Neural cell (in vitro differentiated cells): Measurements from ENCODE around the gene MAP1LC3A. TPM values are rescaled to one million over a fixed set of nuclear protein-coding genes. Genes with fewer than 3 reads are reported as not detected.

Experiments
- H2AFZ ChIP-seq: fragments of 200-600, 300-800 bp; sonication (generic), shearing (Covaris generic); 2 replicates; pipeline ENCODE4 v1.6.0; 2014; ENCODE audit warnings: low read depth, mild to moderate bottlenecking, antibody characterized with exemption, low read length, moderate library complexity
- H3F3A ChIP-seq: fragments of 200-600 bp; shearing (Covaris generic); 2 replicates; pipeline ENCODE4 v1.6.1; 2016; ENCODE audit warnings: mild to moderate bottlenecking, moderate library complexity, mixed read lengths, antibody characterized with exemption, low read length; ENCODE audit not compliant: insufficient read depth, poor library complexity, severe bottlenecking
- H3K27ac ChIP-seq: fragments of 200-600, 300-800 bp; sonication (generic), shearing (Covaris generic); 2 replicates; pipeline ENCODE4 v1.5.1; 2014; ENCODE audit warnings: mild to moderate bottlenecking, low read length, moderate library complexity
- H3K27me3 ChIP-seq: fragments of 300-800, 200-600 bp; sonication (generic), shearing (Covaris generic); 2 replicates; pipeline ENCODE4 v1.6.0; 2014; ENCODE audit warnings: mild to moderate bottlenecking, low read depth, low read length, moderate library complexity; ENCODE audit not compliant: insufficient read depth
- H3K36me3 ChIP-seq: fragments of 300-800, 200-600 bp; sonication (generic), shearing (Covaris generic); 2 replicates; pipeline ENCODE4 v1.5.1; 2014; ENCODE audit warnings: mild to moderate bottlenecking, antibody characterized with exemption, low read length, moderate library complexity; ENCODE audit not compliant: insufficient read depth
- H3K4me2 ChIP-seq: fragments of 300-800, 200-600 bp; sonication (generic), shearing (Covaris generic); 2 replicates; pipeline ENCODE4 v1.6.0; 2014; ENCODE audit warnings: mild to moderate bottlenecking, low read length
- H3K4me3 ChIP-seq: fragments of 300-800, 200-600 bp; sonication (generic), shearing (Covaris generic); 2 replicates; pipeline ENCODE4 v1.5.1; 2014; ENCODE audit warnings: mild to moderate bottlenecking, low read length, moderate library complexity
- H3K79me2 ChIP-seq: fragments of 200-600 bp; shearing (Covaris generic); replicated peaks from 2 replicates; pipeline ENCODE4 v1.6.0; 2014; ENCODE audit warnings: mild to moderate bottlenecking, low read length, moderate library complexity; ENCODE audit not compliant: insufficient read depth
- H3K9ac ChIP-seq: fragments of 300-800, 200-600 bp; sonication (generic), shearing (Covaris generic); 2 replicates; pipeline ENCODE4 v1.6.1; 2016; ENCODE audit warnings: mild to moderate bottlenecking, low read length, mixed read lengths
- H3K9me2 ChIP-seq: fragments of 200-600 bp; shearing (Covaris generic); 2 replicates; pipeline ENCODE4 v1.6.1; 2016; ENCODE audit warnings: mild to moderate bottlenecking, low read length, mixed read lengths; ENCODE audit not compliant: insufficient read depth
- H3K9me3 ChIP-seq: fragments of 200-600, 300-800 bp; sonication (generic), shearing (Covaris generic); 2 replicates; pipeline ENCODE4 v1.6.1; 2016; ENCODE audit warnings: mild to moderate bottlenecking, mixed run types, low read length, moderate library complexity, mixed read lengths
- H4K20me1 ChIP-seq: fragments of 200-600 bp; shearing (Covaris generic); 2 replicates; pipeline ENCODE4 v1.6.1; 2016; ENCODE audit warnings: mild to moderate bottlenecking, mixed run types; ENCODE audit not compliant: insufficient read depth
- EP300 ChIP-seq: fragments of 450-650 bp; conservative IDR thresholded peaks from 2 replicates; pipeline ENCODE4 v1.6.1; 2014; ENCODE audit warnings: antibody characterized with exemption, mild to moderate bottlenecking, moderate library complexity; ENCODE audit not compliant: poor library complexity, severe bottlenecking
- EZH2 ChIP-seq: fragments of 200-600, 300-800 bp; shearing (Covaris generic), sonication (generic); IDR thresholded peaks from 2 replicates; pipeline ENCODE4 v1.6.1; 2014; ENCODE audit warnings: antibody characterized with exemption, low read length, borderline replicate concordance, mild to moderate bottlenecking; ENCODE audit not compliant: insufficient read depth, poor library complexity, severe bottlenecking
- MXI1 ChIP-seq: fragments of 450-650 bp; conservative IDR thresholded peaks from 2 replicates; pipeline ENCODE4 v1.6.1; 2014; ENCODE audit warnings: antibody characterized with exemption, mild to moderate bottlenecking; ENCODE audit not compliant: poor library complexity, severe bottlenecking
- POLR2AphosphoS5 ChIP-seq: IDR thresholded peaks from 2 replicates; pipeline ENCODE4 v1.6.1; 2012
- RAD21 ChIP-seq: fragments of 450-650 bp; conservative IDR thresholded peaks from 2 replicates; pipeline ENCODE4 v1.6.1; 2014; ENCODE audit warnings: antibody characterized with exemption, mild to moderate bottlenecking, moderate library complexity
- SMC3 ChIP-seq: fragments of 450-650 bp; conservative IDR thresholded peaks from 2 replicates; pipeline ENCODE4 v1.6.1; 2014; ENCODE audit warnings: antibody characterized with exemption, mild to moderate bottlenecking, moderate library complexity; ENCODE audit not compliant: poor library complexity
- polyA plus RNA-seq: library from polyadenylated mRNA; depleted of rRNA; stranded (reverse); fragments of >200 nt; gene quantifications from 2 replicates; pipeline ENCODE4 v1.2.3, GENCODE V29; 2014
- TF ChIP-seq, protein P1 (sequence below): IDR thresholded peaks from 2 replicates; pipeline ENCODE4 v1.6.1; 2012; ENCODE audit warnings: borderline replicate concordance
- TF ChIP-seq, protein P2 (sequence below): fragments of 450-650 bp; IDR thresholded peaks from 2 replicates; pipeline ENCODE4 v1.5.1; 2014; ENCODE audit warnings: antibody characterized with exemption, mild to moderate bottlenecking, moderate library complexity; ENCODE audit not compliant: poor library complexity, severe bottlenecking

MAP1LC3A gene
- polyA plus RNA-seq, 1 donor from 2014 or later, result 56.2 TPM

DNA sequence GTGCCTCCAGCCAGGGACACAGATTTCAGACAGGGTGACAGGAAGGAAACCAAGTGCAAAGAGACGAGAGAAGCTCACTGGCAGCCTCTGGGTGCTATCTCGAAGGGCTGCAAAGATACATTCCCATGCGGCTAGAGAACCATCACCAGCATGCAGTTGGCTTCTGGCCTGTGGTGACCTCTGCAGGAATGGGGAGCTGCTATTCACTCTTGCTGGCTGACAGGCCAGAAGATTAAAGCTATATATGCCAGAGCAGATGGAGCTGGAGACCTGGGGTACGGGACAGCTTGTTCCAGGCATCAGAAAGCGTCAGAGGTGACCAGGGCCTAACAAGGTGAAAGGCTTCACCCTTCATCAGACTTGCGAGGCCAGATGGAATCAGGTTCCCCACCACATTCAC, 20.0 kb downstream of the MAP1LC3A start:
- Histone ChIP-seq H3K9ac (no peak overlapping the region), H3K27ac (no peak overlapping the region), H3K79me2 (no peaks in the 10 kb centered on the region), H3K4me3 (no peak overlapping the region), H3K27me3 (no peaks in the 10 kb centered on the region), H3K9me2 (no peaks in the 10 kb centered on the region), H4K20me1 (no peaks in the 10 kb centered on the region), H2AFZ (no peak overlapping the region), H3F3A (no peaks in the 10 kb centered on the region), H3K9me3 (no peaks in the 10 kb centered on the region), H3K36me3 (no peaks in the 10 kb centered on the region), H3K4me2 (no peak overlapping the region)
- TF ChIP-seq POLR2AphosphoS5, result no peak
- no peak for TF ChIP-seq RAD21
- TF ChIP-seq MXI1, result no peak
- TF ChIP-seq EP300, result no peak
- TF ChIP-seq SMC3, result no peak
- TF ChIP-seq, protein P1, sequence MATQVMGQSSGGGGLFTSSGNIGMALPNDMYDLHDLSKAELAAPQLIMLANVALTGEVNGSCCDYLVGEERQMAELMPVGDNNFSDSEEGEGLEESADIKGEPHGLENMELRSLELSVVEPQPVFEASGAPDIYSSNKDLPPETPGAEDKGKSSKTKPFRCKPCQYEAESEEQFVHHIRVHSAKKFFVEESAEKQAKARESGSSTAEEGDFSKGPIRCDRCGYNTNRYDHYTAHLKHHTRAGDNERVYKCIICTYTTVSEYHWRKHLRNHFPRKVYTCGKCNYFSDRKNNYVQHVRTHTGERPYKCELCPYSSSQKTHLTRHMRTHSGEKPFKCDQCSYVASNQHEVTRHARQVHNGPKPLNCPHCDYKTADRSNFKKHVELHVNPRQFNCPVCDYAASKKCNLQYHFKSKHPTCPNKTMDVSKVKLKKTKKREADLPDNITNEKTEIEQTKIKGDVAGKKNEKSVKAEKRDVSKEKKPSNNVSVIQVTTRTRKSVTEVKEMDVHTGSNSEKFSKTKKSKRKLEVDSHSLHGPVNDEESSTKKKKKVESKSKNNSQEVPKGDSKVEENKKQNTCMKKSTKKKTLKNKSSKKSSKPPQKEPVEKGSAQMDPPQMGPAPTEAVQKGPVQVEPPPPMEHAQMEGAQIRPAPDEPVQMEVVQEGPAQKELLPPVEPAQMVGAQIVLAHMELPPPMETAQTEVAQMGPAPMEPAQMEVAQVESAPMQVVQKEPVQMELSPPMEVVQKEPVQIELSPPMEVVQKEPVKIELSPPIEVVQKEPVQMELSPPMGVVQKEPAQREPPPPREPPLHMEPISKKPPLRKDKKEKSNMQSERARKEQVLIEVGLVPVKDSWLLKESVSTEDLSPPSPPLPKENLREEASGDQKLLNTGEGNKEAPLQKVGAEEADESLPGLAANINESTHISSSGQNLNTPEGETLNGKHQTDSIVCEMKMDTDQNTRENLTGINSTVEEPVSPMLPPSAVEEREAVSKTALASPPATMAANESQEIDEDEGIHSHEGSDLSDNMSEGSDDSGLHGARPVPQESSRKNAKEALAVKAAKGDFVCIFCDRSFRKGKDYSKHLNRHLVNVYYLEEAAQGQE, result no peak
- TF ChIP-seq EZH2, result no peak

DNA sequence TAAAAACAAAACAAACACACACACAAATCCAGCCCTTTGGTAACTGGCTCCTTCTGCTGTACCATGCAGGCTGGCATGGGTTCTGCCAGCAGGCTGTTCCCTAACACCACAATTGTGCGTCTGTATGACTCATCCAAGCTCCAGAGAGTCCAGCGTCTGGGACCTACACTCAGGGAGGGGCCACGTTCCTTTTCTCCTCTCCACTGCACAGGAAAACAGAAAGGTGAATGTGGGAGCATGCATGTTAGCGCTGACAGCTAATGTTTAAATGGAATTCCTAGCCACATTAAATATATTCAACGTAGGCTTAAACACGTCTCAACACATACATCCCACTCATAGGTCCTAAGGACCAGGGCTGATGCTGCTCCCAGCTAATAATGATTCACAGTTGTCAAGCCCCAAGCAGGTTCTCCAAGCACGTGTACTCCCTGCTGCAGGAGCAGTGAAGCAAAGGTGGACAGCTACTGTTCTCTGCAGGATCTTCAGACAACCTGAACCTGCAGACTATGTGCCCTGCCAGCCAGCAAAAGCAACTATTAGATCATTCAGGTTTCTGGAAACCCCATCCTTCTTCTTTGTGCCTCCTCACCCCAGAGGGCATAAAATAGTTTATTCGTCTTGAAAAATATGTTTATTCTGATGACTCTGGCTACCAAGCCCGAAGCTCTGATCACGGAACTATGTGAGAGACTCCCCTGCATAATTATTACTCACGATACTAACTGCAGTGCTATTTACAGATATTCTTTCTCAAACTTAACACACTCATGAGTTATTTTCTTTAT, 20.9 kb downstream of the MAP1LC3A start:
- H3K9ac ChIP-seq, result no peak overlapping the region
- no peak overlapping the region for H3K27ac ChIP-seq
- H4K20me1 ChIP-seq, result no peaks in the 10 kb centered on the region
- TF ChIP-seq MXI1, result no peak
- TF ChIP-seq, protein P2, sequence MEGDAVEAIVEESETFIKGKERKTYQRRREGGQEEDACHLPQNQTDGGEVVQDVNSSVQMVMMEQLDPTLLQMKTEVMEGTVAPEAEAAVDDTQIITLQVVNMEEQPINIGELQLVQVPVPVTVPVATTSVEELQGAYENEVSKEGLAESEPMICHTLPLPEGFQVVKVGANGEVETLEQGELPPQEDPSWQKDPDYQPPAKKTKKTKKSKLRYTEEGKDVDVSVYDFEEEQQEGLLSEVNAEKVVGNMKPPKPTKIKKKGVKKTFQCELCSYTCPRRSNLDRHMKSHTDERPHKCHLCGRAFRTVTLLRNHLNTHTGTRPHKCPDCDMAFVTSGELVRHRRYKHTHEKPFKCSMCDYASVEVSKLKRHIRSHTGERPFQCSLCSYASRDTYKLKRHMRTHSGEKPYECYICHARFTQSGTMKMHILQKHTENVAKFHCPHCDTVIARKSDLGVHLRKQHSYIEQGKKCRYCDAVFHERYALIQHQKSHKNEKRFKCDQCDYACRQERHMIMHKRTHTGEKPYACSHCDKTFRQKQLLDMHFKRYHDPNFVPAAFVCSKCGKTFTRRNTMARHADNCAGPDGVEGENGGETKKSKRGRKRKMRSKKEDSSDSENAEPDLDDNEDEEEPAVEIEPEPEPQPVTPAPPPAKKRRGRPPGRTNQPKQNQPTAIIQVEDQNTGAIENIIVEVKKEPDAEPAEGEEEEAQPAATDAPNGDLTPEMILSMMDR, result no peak
- TF ChIP-seq, protein P1, result no peak
- no peaks in the 10 kb centered on the region for H3K9me3 ChIP-seq
- no peak overlapping the region for H2AFZ ChIP-seq
- H3F3A ChIP-seq, result no peaks in the 10 kb centered on the region
- no peaks in the 10 kb centered on the region for H3K9me2 ChIP-seq
- no peak overlapping the region for H3K4me3 ChIP-seq
- H3K4me2 ChIP-seq, result no peak overlapping the region
- H3K27me3 ChIP-seq, result no peaks in the 10 kb centered on the region
- no peaks in the 10 kb centered on the region for H3K79me2 ChIP-seq
- no peaks in the 10 kb centered on the region for H3K36me3 ChIP-seq
